ENCODE results near the gene IL10RA. TPM values are rescaled to one million over a fixed set of nuclear protein-coding genes. Genes with fewer than 3 reads are reported as not detected.

Gene IL10RA
- total and polyA plus RNA-seq, 12 donors = 2.0 to 29.9 (median 3.8) TPM

GRCh38 chr11:117966908-117967307 is 19.3 kb upstream of the IL10RA start:
- DNase-seq = no peak
- H3K27ac ChIP-seq = no peak overlapping the region
- intact Hi-C loops (cut with DNase I) = no loop called here
- TF ChIP-seq CTCF (IDR thresholded peaks at IDR 0.05) = no peak
- H3K9me3 ChIP-seq = no peaks in the 10 kb centered on the region
- H3K4me3 ChIP-seq = no peak overlapping the region
- WGBS, 2 donors = 66 to 75% methylated on average over 8 of the region's 8 CpGs
- H3K4me1 ChIP-seq = peaks cover 0 to 39% (median 0%) of the 10 kb centered on the region in 9 donors
- no peaks in the 10 kb centered on the region for H3K36me3 ChIP-seq
- H3K27me3 ChIP-seq = peaks cover 0 to 10% (median 0%) of the 10 kb centered on the region in 7 donors
- ATAC-seq = no peak

GRCh38 chr11:117969160-117969991 is 16.8 kb upstream of the IL10RA start:
- Histone ChIP-seq H3K27me3 (peaks cover 0 to 14% (median 0%) of the 10 kb centered on the region in 7 donors), H3K36me3 (no peaks in the 10 kb centered on the region), H3K9me3 (no peaks in the 10 kb centered on the region), H3K27ac (peak overlapping the region in 1 of 10 donors; percentile 80), H3K4me3 (no peak overlapping the region), H3K4me1 (peaks cover 0 to 63% (median 0%) of the 10 kb centered on the region in 9 donors)
- DNase-seq (no peak), ATAC-seq (no peak)
- TF ChIP-seq CTCF (IDR thresholded peaks at IDR 0.05) = no peak
- 92 to 98% methylated on average over 5 of the region's 5 CpGs for WGBS, 2 donors
- intact Hi-C loops (cut with DNase I) = no loop called here

- intact Hi-C loops (cut with DNase I) = no loop called here
- ATAC-seq (peak; percentile 40 to 82 (median 72)), DNase-seq (no peak)
- Histone ChIP-seq H3K27me3 (peaks cover 0 to 14% (median 0%) of the 10 kb centered on the region in 7 donors), H3K27ac (peak overlapping the region in 1 of 10 donors; percentile 80), H3K36me3 (no peaks in the 10 kb centered on the region), H3K4me1 (peaks cover 0 to 64% (median 0%) of the 10 kb centered on the region in 9 donors), H3K9me3 (no peaks in the 10 kb centered on the region), H3K4me3 (no peak overlapping the region)
- WGBS, 2 donors = 75 to 84% methylated on average over 4 of the region's 4 CpGs
- TF ChIP-seq CTCF (IDR thresholded peaks at IDR 0.05) = no peak
Measured at GRCh38 chr11:117970400-117971024, 15.7 kb upstream of the IL10RA start.

- Histone ChIP-seq H3K9me3 (no peaks in the 10 kb centered on the region), H3K36me3 (no peaks in the 10 kb centered on the region), H3K27ac (no peak overlapping the region), H3K4me3 (no peak overlapping the region), H3K27me3 (peaks cover 0 to 14% (median 0%) of the 10 kb centered on the region in 7 donors), H3K4me1 (peaks cover 0 to 77% (median 0%) of the 10 kb centered on the region in 9 donors)
- ATAC-seq (no peak), DNase-seq (no peak)
- intact Hi-C loops (cut with DNase I) = no loop called here
- TF ChIP-seq CTCF (IDR thresholded peaks at IDR 0.05) = no peak
- WGBS, 2 donors = 92% methylated on average over 10 of the region's 10 CpGs
Measured at GRCh38 chr11:117972044-117972443, 14.2 kb upstream of the IL10RA start.

All from heart right ventricle (tissue), 16 donors.